Glomerular endothelial cell (primary cell): ENCODE measurements around the gene C2CD3. TPM values are rescaled to one million over a fixed set of nuclear protein-coding genes. Genes with fewer than 3 reads are reported as not detected.
"Not testable (repeated sequence)": the region's sequence is repeated elsewhere in the genome, so short reads cannot be mapped to it uniquely, and the experiment has no call there.

Experiments used
- DNase-seq: peaks from one replicate; pipeline ENCODE4 v3.0.0-alpha.2; 2011; ENCODE audit warnings: low read depth, low spot score; ENCODE audit errors: extremely low read depth
- total RNA-seq: library from RNA; depleted of rRNA; stranded (reverse); fragments of >200 nt; gene quantifications from 2 replicates; pipeline ENCODE4 v1.2.3, GENCODE V29; 2015

The C2CD3 gene
- total RNA-seq, 1 donor from 2014 or later: 20.4 TPM

GRCh38 chr11:74162681-74163467 is 7.9 kb downstream of the C2CD3 start:
- DNase-seq: no peak

GRCh38 chr11:74159642-74160041 is 11.2 kb downstream of the C2CD3 start:
- DNase-seq: no peak

GRCh38 chr11:74157169-74157568 is 13.6 kb downstream of the C2CD3 start:
- DNase-seq: no peak

- DNase-seq: no peak
These were observed 16.1 kb downstream of the C2CD3 start for GRCh38 chr11:74154620-74155281.

- no peak for DNase-seq
These were observed 17.6 kb downstream of the C2CD3 start for GRCh38 chr11:74153224-74153623.

GRCh38 chr11:74147199-74147929 is 23.4 kb downstream of the C2CD3 start:
- no peak for DNase-seq

GRCh38 chr11:74144592-74144991 is 26.2 kb downstream of the C2CD3 start:
- DNase-seq: no peak

GRCh38 chr11:74142624-74143023 is 28.2 kb downstream of the C2CD3 start:
- no peak for DNase-seq

GRCh38 chr11:74141908-74142307 is 28.9 kb downstream of the C2CD3 start:
- DNase-seq: no peak

- DNase-seq: no peak
These were observed 29.5 kb downstream of the C2CD3 start for GRCh38 chr11:74141241-74141695.

GRCh38 chr11:74139919-74140431 is 30.8 kb downstream of the C2CD3 start:
- not testable (repeated sequence) for DNase-seq

- no peak for DNase-seq
These were observed 31.5 kb downstream of the C2CD3 start for GRCh38 chr11:74139151-74139918.

- DNase-seq: peak; percentile 68
These were observed 32.2 kb downstream of the C2CD3 start for GRCh38 chr11:74138572-74138971.

GRCh38 chr11:74138021-74138420 is 32.8 kb downstream of the C2CD3 start:
- no peak for DNase-seq

GRCh38 chr11:74135127-74135840 is 35.5 kb downstream of the C2CD3 start:
- no peak for DNase-seq

GRCh38 chr11:74134661-74135060 is 36.1 kb downstream of the C2CD3 start:
- no peak for DNase-seq

GRCh38 chr11:74133436-74133835 is 37.4 kb downstream of the C2CD3 start:
- no peak for DNase-seq

- DNase-seq: no peak
These were observed 38.0 kb downstream of the C2CD3 start for GRCh38 chr11:74132833-74133232.

- not testable (repeated sequence) for DNase-seq
These were observed 41.7 kb downstream of the C2CD3 start for GRCh38 chr11:74129121-74129520.

GRCh38 chr11:74123008-74123448 is 47.8 kb downstream of the C2CD3 start:
- no peak for DNase-seq
